ENCODE data around the gene CIT. TPM values are rescaled to one million over a fixed set of nuclear protein-coding genes. Genes with fewer than 3 reads are reported as not detected.
"Not testable (repeated sequence)": the region's sequence is repeated elsewhere in the genome, so short reads cannot be mapped to it uniquely, and the experiment has no call there.

Gene CIT
- total RNA-seq, 1 donor from 2014 or later, result 29.3 TPM

DNA sequence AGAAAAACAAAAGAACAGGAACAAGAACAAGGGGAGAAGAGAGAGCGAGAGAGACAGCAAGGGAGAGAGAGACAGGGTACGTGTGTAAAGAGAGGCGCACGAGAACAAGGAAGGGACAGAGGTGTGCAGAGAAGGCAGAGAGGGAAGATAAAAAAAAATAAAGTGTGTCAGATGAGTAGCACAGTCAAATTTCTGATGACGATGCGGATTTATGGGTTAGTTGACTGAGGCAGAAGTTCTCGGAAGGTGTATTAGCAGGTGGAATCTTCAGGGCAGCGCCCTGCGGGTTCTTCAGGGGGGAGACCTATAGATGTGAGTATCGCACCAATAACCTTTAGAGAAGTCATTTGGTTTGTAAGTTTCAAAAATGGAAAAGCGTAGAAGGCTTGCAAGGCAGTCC lies 164.4 kb downstream of the CIT start:
- no peaks in the 10 kb centered on the region for H3K27me3 Mint-ChIP-seq (ENCODE audit: low read depth)
- TF ChIP-seq, protein P1, sequence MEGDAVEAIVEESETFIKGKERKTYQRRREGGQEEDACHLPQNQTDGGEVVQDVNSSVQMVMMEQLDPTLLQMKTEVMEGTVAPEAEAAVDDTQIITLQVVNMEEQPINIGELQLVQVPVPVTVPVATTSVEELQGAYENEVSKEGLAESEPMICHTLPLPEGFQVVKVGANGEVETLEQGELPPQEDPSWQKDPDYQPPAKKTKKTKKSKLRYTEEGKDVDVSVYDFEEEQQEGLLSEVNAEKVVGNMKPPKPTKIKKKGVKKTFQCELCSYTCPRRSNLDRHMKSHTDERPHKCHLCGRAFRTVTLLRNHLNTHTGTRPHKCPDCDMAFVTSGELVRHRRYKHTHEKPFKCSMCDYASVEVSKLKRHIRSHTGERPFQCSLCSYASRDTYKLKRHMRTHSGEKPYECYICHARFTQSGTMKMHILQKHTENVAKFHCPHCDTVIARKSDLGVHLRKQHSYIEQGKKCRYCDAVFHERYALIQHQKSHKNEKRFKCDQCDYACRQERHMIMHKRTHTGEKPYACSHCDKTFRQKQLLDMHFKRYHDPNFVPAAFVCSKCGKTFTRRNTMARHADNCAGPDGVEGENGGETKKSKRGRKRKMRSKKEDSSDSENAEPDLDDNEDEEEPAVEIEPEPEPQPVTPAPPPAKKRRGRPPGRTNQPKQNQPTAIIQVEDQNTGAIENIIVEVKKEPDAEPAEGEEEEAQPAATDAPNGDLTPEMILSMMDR (IDR thresholded peaks at IDR 0.05; ENCODE audit: unreplicated experiment), result no peak
- no peak for DNase-seq (ENCODE audit: low spot score in 2 of 2, unreplicated experiment in 2 of 2)
- no peak overlapping the region for H3K27ac Mint-ChIP-seq
- H3K4me1 Mint-ChIP-seq, result no peaks in the 10 kb centered on the region
- H3K9me3 Mint-ChIP-seq, result peaks cover 9% of the 10 kb centered on the region
- H3K4me3 Mint-ChIP-seq, result no peak overlapping the region
- H3K36me3 Mint-ChIP-seq, result peaks cover 43% of the 10 kb centered on the region

GRCh38 chr12:119711693-119712092 lies 165.4 kb downstream of the CIT start:
- Mint-ChIP-seq H3K4me3 (no peak overlapping the region), H3K36me3 (peaks cover 49% of the 10 kb centered on the region), H3K4me1 (no peaks in the 10 kb centered on the region), H3K27me3 (ENCODE audit: low read depth) (no peaks in the 10 kb centered on the region), H3K27ac (no peak overlapping the region), H3K9me3 (peaks cover 9% of the 10 kb centered on the region)
- TF ChIP-seq, protein P1 (IDR thresholded peaks at IDR 0.05; ENCODE audit: unreplicated experiment), result no peak
- no peak for DNase-seq (ENCODE audit: low spot score in 2 of 2, unreplicated experiment in 2 of 2)

GRCh38 chr12:119710965-119711551 lies 166.1 kb downstream of the CIT start:
- Mint-ChIP-seq H3K9me3 (peaks cover 9% of the 10 kb centered on the region), H3K27me3 (ENCODE audit: low read depth) (no peaks in the 10 kb centered on the region), H3K36me3 (peaks cover 48% of the 10 kb centered on the region)

GRCh38 chr12:119710374-119710964 lies 166.7 kb downstream of the CIT start:
- H3K9me3 Mint-ChIP-seq, result peaks cover 8% of the 10 kb centered on the region
- H3K27me3 Mint-ChIP-seq (ENCODE audit: low read depth), result no peaks in the 10 kb centered on the region

More at GRCh38 chr12:119710965-119711551, 166.1 kb downstream of the CIT start:
- no peak for DNase-seq (ENCODE audit: low spot score in 2 of 2, unreplicated experiment in 2 of 2)
- Mint-ChIP-seq H3K27ac (no peak overlapping the region), H3K4me1 (no peaks in the 10 kb centered on the region), H3K4me3 (no peak overlapping the region)
- TF ChIP-seq, protein P1 (IDR thresholded peaks at IDR 0.05; ENCODE audit: unreplicated experiment), result no peak

GRCh38 chr12:119706427-119706826 lies 170.7 kb downstream of the CIT start:
- H3K27ac Mint-ChIP-seq; H3K9me3 Mint-ChIP-seq; H3K27me3 Mint-ChIP-seq (ENCODE audit: low read depth); H3K4me1 Mint-ChIP-seq; DNase-seq (ENCODE audit: low spot score in 2 of 2, unreplicated experiment in 2 of 2); H3K4me3 Mint-ChIP-seq: not testable (repeated sequence)
- peaks cover 22% of the 10 kb centered on the region for H3K36me3 Mint-ChIP-seq

More at GRCh38 chr12:119710374-119710964, 166.7 kb downstream of the CIT start:
- Mint-ChIP-seq H3K4me1 (no peaks in the 10 kb centered on the region), H3K27ac (no peak overlapping the region), H3K36me3 (peaks cover 44% of the 10 kb centered on the region), H3K4me3 (no peak overlapping the region)
- TF ChIP-seq, protein P1 (IDR thresholded peaks at IDR 0.05; ENCODE audit: unreplicated experiment), result no peak
- no peak for DNase-seq (ENCODE audit: low spot score in 2 of 2, unreplicated experiment in 2 of 2)

DNA sequence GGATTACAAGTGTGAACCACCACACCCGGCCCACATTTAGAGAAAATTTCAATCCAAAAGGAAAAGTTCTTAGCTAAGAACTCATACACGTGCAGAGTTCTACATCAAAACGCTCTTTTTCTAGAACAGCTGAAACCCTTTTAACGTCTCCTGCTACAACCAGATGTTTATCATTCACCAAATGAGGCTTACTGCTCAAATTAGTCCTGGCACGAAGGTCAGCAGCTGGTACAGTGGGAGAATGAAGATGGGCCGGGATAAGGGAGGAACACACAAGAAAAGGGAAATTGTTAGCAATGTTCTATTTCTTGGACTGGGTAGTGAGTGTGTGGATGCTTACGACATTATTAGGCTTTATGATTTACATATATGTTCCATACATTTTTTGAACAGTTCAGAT lies 171.9 kb downstream of the CIT start:
- H3K9me3 Mint-ChIP-seq, result no peaks in the 10 kb centered on the region
- TF ChIP-seq, protein P1 (IDR thresholded peaks at IDR 0.05; ENCODE audit: unreplicated experiment), result no peak
- no peak overlapping the region for H3K27ac Mint-ChIP-seq
- H3K27me3 Mint-ChIP-seq (ENCODE audit: low read depth), result no peaks in the 10 kb centered on the region
- H3K4me3 Mint-ChIP-seq, result no peak overlapping the region
- H3K4me1 Mint-ChIP-seq, result no peaks in the 10 kb centered on the region
- no peak for DNase-seq (ENCODE audit: low spot score in 2 of 2, unreplicated experiment in 2 of 2)
- peaks cover 20% of the 10 kb centered on the region for H3K36me3 Mint-ChIP-seq

Measured in mesothelial cell of epicardium (in vitro differentiated cells).